WTC11 (cell line): Measurements from ENCODE around the gene ASMT. TPM values are rescaled to one million over a fixed set of nuclear protein-coding genes. Genes with fewer than 3 reads are reported as not detected.

Experiments
- ATAC-seq: fragments of 200-7000 bp; cut with Tn5 transposase; 2 replicates; pipeline ENCODE4 v1.10.0; 2021; ENCODE audit warnings: mild to moderate bottlenecking, moderate library complexity
- CTCF ChIA-PET: fragments of 300-600 bp; sonication (Branson Sonifier 250); formaldehyde crosslinking; loops from one replicate; lab custom pipeline; 2021; ENCODE audit warnings: antibody characterized with exemption; lab: Charles Lee
- POLR2A ChIA-PET: fragments of 350-600 bp; sonication (Branson Sonifier 250); formaldehyde crosslinking; loops from one replicate; lab custom pipeline; 2021; ENCODE audit warnings: antibody characterized with exemption; lab: Charles Lee
- DNase-seq: peaks from one replicate; pipeline ENCODE4 v3.0.0; 2021; ENCODE audit warnings: low spot score
- H3K27ac Mint-ChIP-seq: 2 replicates; pipeline ENCODE4 v1.8.0; 2021; ENCODE audit warnings: mixed read lengths
- H3K27me3 Mint-ChIP-seq: 2 replicates; pipeline ENCODE4 v1.8.0; 2021; ENCODE audit warnings: low read depth, mild to moderate bottlenecking, moderate library complexity, mixed read lengths
- H3K36me3 Mint-ChIP-seq: 2 replicates; pipeline ENCODE4 v1.8.0; 2021; ENCODE audit warnings: mixed read lengths
- H3K4me1 Mint-ChIP-seq: 2 replicates; pipeline ENCODE4 v1.8.0; 2022; ENCODE audit warnings: mixed read lengths
- H3K4me3 Mint-ChIP-seq: 2 replicates; pipeline ENCODE4 v1.8.0; 2021; ENCODE audit warnings: mild to moderate bottlenecking, moderate library complexity, mixed read lengths
- H3K9me3 Mint-ChIP-seq: 2 replicates; pipeline ENCODE4 v1.8.0; 2021; ENCODE audit warnings: mixed read lengths
- FOXJ3 ChIP-seq: sonication (generic); formaldehyde crosslinking; IDR thresholded peaks from 2 replicates; pipeline ENCODE4 v1.9.0; 2021; ENCODE audit warnings: missing genetic modification reagents, mild to moderate bottlenecking, borderline replicate concordance
- FOXK1 ChIP-seq: sonication (generic); formaldehyde crosslinking; IDR thresholded peaks from 2 replicates; pipeline ENCODE4 v1.8.0; 2022; ENCODE audit warnings: mild to moderate bottlenecking, moderate library complexity, missing genetic modification reagents
- FOXP1 ChIP-seq: sonication (generic); formaldehyde crosslinking; IDR thresholded peaks from 2 replicates; pipeline ENCODE4 v1.8.0; 2022; ENCODE audit warnings: missing genetic modification reagents, mild to moderate bottlenecking, moderate library complexity, borderline replicate concordance
- JAZF1 ChIP-seq: fragments of 250-450 bp; sonication (Bioruptor Pico); IDR thresholded peaks from 2 replicates; pipeline ENCODE4 v1.9.0; 2021; ENCODE audit warnings: moderate library complexity, mild to moderate bottlenecking, inconsistent platforms
- MYBL2 ChIP-seq: sonication (generic); formaldehyde crosslinking; IDR thresholded peaks from 2 replicates; pipeline ENCODE4 v1.8.1; 2023; ENCODE audit warnings: mild to moderate bottlenecking, moderate library complexity, missing genetic modification reagents
- NFATC4 ChIP-seq: fragments of 250-450 bp; sonication (Bioruptor Pico); IDR thresholded peaks from 2 replicates; pipeline ENCODE4 v1.9.0; 2021; ENCODE audit warnings: mild to moderate bottlenecking
- NFYB ChIP-seq: sonication (generic); formaldehyde crosslinking; conservative IDR thresholded peaks from 2 replicates; pipeline ENCODE4 v1.8.0; 2022; ENCODE audit warnings: low read depth, missing genetic modification reagents
- NR2C2 ChIP-seq: sonication (generic); formaldehyde crosslinking; IDR thresholded peaks from 2 replicates; pipeline ENCODE4 v1.8.0; 2022; ENCODE audit warnings: mild to moderate bottlenecking, missing genetic modification reagents
- NR3C1 ChIP-seq: sonication (generic); formaldehyde crosslinking; conservative IDR thresholded peaks from 2 replicates; pipeline ENCODE4 v1.8.1; 2023; ENCODE audit warnings: low read depth, mild to moderate bottlenecking, missing genetic modification reagents
- OVOL2 ChIP-seq: fragments of 250-450 bp; sonication (Bioruptor Pico); IDR thresholded peaks from 2 replicates; pipeline ENCODE4 v1.9.0; 2021; ENCODE audit warnings: mild to moderate bottlenecking, borderline replicate concordance
- RORB ChIP-seq: fragments of 250-450 bp; sonication (Bioruptor Pico); IDR thresholded peaks from 2 replicates; pipeline ENCODE4 v1.9.0; 2021; ENCODE audit warnings: mild to moderate bottlenecking
- SMAD3 ChIP-seq: sonication (generic); formaldehyde crosslinking; IDR thresholded peaks from 2 replicates; pipeline ENCODE4 v1.8.0; 2022; ENCODE audit warnings: missing genetic modification reagents, mild to moderate bottlenecking, borderline replicate concordance
- SP1 ChIP-seq: sonication (generic); formaldehyde crosslinking; conservative IDR thresholded peaks from 2 replicates; pipeline ENCODE4 v1.8.1; 2022; ENCODE audit warnings: missing genetic modification reagents
- TP53 ChIP-seq: sonication (generic); formaldehyde crosslinking; IDR thresholded peaks from 2 replicates; pipeline ENCODE4 v1.8.1; 2023; ENCODE audit warnings: mild to moderate bottlenecking, missing genetic modification reagents
- ZNF232 ChIP-seq: sonication (generic); formaldehyde crosslinking; IDR thresholded peaks from 2 replicates; pipeline ENCODE4 v1.8.0; 2022; ENCODE audit warnings: mild to moderate bottlenecking, missing genetic modification reagents
- ZNF423 ChIP-seq: fragments of 250-450 bp; sonication (Bioruptor Pico); IDR thresholded peaks from 2 replicates; pipeline ENCODE4 v2.1.2; 2022; ENCODE audit warnings: mild to moderate bottlenecking, moderate library complexity
- total RNA-seq: library from RNA; stranded (reverse); gene quantifications from 3 replicates; pipeline ENCODE4 v1.2.3, GENCODE V29; 2021
- TF ChIP-seq, protein P1 (sequence below): sonication (generic); formaldehyde crosslinking; conservative IDR thresholded peaks from 2 replicates; pipeline ENCODE4 v1.8.1; 2022; ENCODE audit warnings: mild to moderate bottlenecking, missing genetic modification reagents
- TF ChIP-seq, protein P2 (sequence below): sonication (generic); formaldehyde crosslinking; IDR thresholded peaks from 2 replicates; pipeline ENCODE4 v1.8.0; 2022; ENCODE audit warnings: mild to moderate bottlenecking, missing genetic modification reagents
- TF ChIP-seq, protein P3 (sequence below): sonication (generic); formaldehyde crosslinking; IDR thresholded peaks from 2 replicates; pipeline ENCODE4 v1.8.0; 2022; ENCODE audit warnings: mild to moderate bottlenecking, missing genetic modification reagents
- TF ChIP-seq, protein P4 (sequence below): fragments of 250-450 bp; sonication (Bioruptor Pico); conservative IDR thresholded peaks from 2 replicates; pipeline ENCODE4 v1.9.0; 2021; ENCODE audit warnings: mild to moderate bottlenecking
- TF ChIP-seq, protein P5 (sequence below): fragments of 250-450 bp; sonication (Bioruptor Pico); IDR thresholded peaks from 2 replicates; pipeline ENCODE4 v1.9.0; 2021; ENCODE audit warnings: mild to moderate bottlenecking
- TF ChIP-seq, protein P6 (sequence below): sonication (generic); formaldehyde crosslinking; IDR thresholded peaks from 2 replicates; pipeline ENCODE4 v1.8.0; 2023; ENCODE audit warnings: missing genetic modification reagents
- TF ChIP-seq, protein P7 (sequence below): sonication (generic); formaldehyde crosslinking; IDR thresholded peaks from 2 replicates; pipeline ENCODE4 v1.8.1; 2022; ENCODE audit warnings: mild to moderate bottlenecking, missing genetic modification reagents, moderate library complexity, borderline replicate concordance
- TF ChIP-seq, protein P8 (sequence below): sonication (generic); formaldehyde crosslinking; IDR thresholded peaks from 2 replicates; pipeline ENCODE4 v1.8.1; 2023; ENCODE audit warnings: mild to moderate bottlenecking, missing genetic modification reagents, moderate library complexity

ASMT gene
- total RNA-seq, 1 experiment from 2014 or later = 0.33 TPM

DNA sequence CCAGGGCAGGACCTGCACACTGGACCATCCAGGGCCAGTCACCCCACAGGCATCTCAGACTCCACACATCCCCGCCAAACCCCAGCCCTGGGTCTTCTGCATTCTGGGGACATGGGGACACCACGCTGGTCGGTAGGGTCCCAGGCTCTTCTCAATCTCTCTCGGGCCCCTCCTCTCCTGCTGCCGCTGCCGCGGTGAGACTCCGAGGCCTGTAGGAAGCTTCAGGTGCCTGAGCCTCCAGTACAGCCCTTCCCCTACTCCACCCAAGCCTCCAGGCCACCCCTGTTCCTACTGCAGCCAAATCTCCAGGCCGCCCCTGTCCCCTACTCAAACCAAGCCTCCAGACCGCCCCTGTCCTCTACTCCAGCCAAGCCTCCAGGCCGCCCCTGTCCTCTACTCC, 5.5 kb upstream of the ASMT start (continued):
- TF ChIP-seq TP53 (CRISPR knock-in tag) = no peak
- TF ChIP-seq ZNF423 (CRISPR knock-in tag) = no peak
- TF ChIP-seq, protein P1, sequence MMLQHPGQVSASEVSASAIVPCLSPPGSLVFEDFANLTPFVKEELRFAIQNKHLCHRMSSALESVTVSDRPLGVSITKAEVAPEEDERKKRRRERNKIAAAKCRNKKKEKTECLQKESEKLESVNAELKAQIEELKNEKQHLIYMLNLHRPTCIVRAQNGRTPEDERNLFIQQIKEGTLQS (CRISPR knock-in tag) = no peak

DNA sequence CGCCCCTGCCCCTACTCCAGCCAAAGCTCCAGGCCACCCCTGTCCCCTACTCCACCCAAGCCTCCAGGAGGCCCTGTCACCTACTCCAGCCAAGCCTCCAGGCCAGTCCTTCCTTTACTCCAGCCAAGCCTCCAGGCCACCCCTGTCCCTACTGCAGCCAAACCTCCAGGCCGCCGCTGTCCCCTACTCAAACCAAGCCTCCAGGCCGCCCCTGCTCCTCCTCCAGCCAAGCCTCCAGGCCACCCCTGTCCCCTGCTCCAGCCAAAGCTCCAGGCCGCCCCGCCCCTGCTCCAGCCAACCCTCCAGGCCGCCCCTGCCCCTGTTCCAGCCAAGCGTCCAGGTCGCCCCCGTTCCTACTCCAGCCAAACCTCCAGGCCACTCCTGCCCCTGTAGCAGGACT, 5.1 kb upstream of the ASMT start:
- no peak overlapping the region for H3K4me3 Mint-ChIP-seq
- no peak for DNase-seq
- H3K36me3 Mint-ChIP-seq = no peaks in the 10 kb centered on the region
- no peak overlapping the region for H3K27ac Mint-ChIP-seq
- POLR2A ChIA-PET = no interaction called here
- peak; percentile 26 for ATAC-seq
- TF ChIP-seq, protein P2, sequence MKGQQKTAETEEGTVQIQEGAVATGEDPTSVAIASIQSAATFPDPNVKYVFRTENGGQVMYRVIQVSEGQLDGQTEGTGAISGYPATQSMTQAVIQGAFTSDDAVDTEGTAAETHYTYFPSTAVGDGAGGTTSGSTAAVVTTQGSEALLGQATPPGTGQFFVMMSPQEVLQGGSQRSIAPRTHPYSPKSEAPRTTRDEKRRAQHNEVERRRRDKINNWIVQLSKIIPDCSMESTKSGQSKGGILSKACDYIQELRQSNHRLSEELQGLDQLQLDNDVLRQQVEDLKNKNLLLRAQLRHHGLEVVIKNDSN (CRISPR knock-in tag) = no peak
- no peak for TF ChIP-seq RORB (CRISPR knock-in tag)
- TF ChIP-seq, protein P3, sequence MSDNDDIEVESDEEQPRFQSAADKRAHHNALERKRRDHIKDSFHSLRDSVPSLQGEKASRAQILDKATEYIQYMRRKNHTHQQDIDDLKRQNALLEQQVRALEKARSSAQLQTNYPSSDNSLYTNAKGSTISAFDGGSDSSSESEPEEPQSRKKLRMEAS (CRISPR knock-in tag) = no peak
- TF ChIP-seq SP1 (CRISPR knock-in tag) = no peak
- TF ChIP-seq MYBL2 (CRISPR knock-in tag) = no peak
- TF ChIP-seq NFATC4 (CRISPR knock-in tag) = no peak
- no peak for TF ChIP-seq JAZF1
- TF ChIP-seq, protein P4, sequence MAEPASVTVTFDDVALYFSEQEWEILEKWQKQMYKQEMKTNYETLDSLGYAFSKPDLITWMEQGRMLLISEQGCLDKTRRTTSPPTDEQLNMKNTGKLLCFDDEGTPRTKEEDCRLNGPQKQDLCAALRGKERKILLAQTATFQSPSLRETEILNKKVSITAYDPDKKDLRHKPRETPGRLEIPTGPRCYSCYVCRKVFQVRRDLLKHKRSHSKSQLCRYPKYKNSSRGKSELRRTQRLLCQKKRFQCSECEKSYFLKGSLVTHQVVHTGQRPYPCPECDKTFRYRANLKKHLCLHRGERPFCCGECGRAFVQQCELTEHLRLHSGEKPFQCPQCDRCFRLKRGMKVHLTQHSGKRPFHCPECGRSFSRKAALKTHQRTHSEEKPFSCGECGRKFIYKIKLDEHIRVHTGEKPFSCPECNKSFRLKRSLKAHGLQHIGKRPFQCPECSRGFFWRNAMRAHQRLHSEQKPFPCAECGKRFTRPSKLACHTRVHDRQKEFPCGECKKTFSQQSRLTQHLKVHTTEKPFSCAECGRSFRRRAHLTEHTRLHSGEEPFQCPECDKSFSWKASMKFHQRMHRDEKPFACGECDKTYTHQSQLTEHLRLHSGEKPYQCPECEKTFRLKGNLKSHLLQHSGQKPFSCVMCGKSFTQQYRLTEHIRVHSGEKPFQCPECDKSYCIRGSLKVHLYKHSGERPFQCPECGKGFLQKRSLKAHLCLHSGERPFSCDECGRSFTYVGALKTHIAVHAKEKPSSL = no peak
- no peak for TF ChIP-seq FOXK1
- no peak for TF ChIP-seq OVOL2 (CRISPR knock-in tag)
- no peak for TF ChIP-seq SMAD3 (CRISPR knock-in tag)
- TF ChIP-seq ZNF423 (CRISPR knock-in tag) = no peak
- TF ChIP-seq, all 79 proteins: peak for 0
- no peaks in the 10 kb centered on the region for H3K27me3 Mint-ChIP-seq
- CTCF ChIA-PET = no interaction called here
- peaks cover under 1% of the 10 kb centered on the region for H3K4me1 Mint-ChIP-seq
- no peaks in the 10 kb centered on the region for H3K9me3 Mint-ChIP-seq

DNA sequence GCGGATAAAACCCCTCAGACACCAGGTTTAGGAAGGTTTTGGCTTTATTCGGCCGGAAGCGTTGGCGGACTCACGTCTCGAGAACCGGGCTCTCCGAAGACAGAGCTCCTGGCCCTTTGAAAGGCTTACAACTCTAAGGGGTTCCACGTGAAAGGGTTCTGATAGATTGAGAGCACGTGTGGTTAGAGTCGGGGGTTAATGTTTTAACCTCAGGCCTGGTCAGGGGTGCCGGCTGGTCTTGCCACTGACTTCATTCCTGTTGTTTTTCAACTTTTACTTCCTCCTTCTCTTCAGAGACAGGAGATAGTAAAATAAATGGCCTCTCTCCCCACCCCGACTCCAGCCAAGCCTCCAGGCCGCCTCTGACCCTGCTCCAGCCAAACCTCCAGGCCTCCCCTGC, 4.7 kb upstream of the ASMT start:
- Mint-ChIP-seq H3K4me3 (no peak overlapping the region), H3K36me3 (no peaks in the 10 kb centered on the region), H3K27ac (no peak overlapping the region), H3K4me1 (peaks cover 5% of the 10 kb centered on the region), H3K27me3 (no peaks in the 10 kb centered on the region), H3K9me3 (no peaks in the 10 kb centered on the region)
- DNase-seq = no peak
- no peak for ATAC-seq
- TF ChIP-seq FOXJ3 (CRISPR knock-in tag) = no peak
- no peak for TF ChIP-seq ZNF232
- TF ChIP-seq NR3C1 = no peak
- TF ChIP-seq, protein P5, sequence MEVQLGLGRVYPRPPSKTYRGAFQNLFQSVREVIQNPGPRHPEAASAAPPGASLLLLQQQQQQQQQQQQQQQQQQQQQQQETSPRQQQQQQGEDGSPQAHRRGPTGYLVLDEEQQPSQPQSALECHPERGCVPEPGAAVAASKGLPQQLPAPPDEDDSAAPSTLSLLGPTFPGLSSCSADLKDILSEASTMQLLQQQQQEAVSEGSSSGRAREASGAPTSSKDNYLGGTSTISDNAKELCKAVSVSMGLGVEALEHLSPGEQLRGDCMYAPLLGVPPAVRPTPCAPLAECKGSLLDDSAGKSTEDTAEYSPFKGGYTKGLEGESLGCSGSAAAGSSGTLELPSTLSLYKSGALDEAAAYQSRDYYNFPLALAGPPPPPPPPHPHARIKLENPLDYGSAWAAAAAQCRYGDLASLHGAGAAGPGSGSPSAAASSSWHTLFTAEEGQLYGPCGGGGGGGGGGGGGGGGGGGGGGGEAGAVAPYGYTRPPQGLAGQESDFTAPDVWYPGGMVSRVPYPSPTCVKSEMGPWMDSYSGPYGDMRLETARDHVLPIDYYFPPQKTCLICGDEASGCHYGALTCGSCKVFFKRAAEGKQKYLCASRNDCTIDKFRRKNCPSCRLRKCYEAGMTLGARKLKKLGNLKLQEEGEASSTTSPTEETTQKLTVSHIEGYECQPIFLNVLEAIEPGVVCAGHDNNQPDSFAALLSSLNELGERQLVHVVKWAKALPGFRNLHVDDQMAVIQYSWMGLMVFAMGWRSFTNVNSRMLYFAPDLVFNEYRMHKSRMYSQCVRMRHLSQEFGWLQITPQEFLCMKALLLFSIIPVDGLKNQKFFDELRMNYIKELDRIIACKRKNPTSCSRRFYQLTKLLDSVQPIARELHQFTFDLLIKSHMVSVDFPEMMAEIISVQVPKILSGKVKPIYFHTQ = no peak
- TF ChIP-seq, protein P6, sequence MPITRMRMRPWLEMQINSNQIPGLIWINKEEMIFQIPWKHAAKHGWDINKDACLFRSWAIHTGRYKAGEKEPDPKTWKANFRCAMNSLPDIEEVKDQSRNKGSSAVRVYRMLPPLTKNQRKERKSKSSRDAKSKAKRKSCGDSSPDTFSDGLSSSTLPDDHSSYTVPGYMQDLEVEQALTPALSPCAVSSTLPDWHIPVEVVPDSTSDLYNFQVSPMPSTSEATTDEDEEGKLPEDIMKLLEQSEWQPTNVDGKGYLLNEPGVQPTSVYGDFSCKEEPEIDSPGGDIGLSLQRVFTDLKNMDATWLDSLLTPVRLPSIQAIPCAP (CRISPR knock-in tag) = no peak
- no peak for TF ChIP-seq NR2C2 (CRISPR knock-in tag)
- TF ChIP-seq, protein P7, sequence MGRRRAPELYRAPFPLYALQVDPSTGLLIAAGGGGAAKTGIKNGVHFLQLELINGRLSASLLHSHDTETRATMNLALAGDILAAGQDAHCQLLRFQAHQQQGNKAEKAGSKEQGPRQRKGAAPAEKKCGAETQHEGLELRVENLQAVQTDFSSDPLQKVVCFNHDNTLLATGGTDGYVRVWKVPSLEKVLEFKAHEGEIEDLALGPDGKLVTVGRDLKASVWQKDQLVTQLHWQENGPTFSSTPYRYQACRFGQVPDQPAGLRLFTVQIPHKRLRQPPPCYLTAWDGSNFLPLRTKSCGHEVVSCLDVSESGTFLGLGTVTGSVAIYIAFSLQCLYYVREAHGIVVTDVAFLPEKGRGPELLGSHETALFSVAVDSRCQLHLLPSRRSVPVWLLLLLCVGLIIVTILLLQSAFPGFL (CRISPR knock-in tag) = no peak
- no peak for TF ChIP-seq NFYB
- TF ChIP-seq FOXP1 (CRISPR knock-in tag) = no peak
- TF ChIP-seq, protein P8, sequence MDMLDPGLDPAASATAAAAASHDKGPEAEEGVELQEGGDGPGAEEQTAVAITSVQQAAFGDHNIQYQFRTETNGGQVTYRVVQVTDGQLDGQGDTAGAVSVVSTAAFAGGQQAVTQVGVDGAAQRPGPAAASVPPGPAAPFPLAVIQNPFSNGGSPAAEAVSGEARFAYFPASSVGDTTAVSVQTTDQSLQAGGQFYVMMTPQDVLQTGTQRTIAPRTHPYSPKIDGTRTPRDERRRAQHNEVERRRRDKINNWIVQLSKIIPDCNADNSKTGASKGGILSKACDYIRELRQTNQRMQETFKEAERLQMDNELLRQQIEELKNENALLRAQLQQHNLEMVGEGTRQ (CRISPR knock-in tag) = no peak
- ChIA-PET CTCF (no interaction called here), POLR2A (no interaction called here)
